Esophagus muscularis mucosa (tissue), 4 donors: ENCODE measurements around the gene TENM3.

ENCODE experiments used
- CTCF ChIP-seq, 3 experiments: fragments of 200-600 bp in 2 of 3; fragments of 450-650 bp in 1 of 3; sonication (generic) in 2 of 3; IDR thresholded peaks; one replicate each; pipeline ENCODE4 v1.5.1; 2017 to 2019; ENCODE audit warnings: antibody characterized with exemption in 3 of 3, mild to moderate bottlenecking in 2 of 3, moderate library complexity in 1 of 3
- EP300 ChIP-seq: sonication (generic); formaldehyde crosslinking; IDR thresholded peaks from one replicate; pipeline ENCODE4 v1.6.1; 2017; ENCODE audit warnings: antibody characterized with exemption
- POLR2A ChIP-seq: fragments of 450-650 bp; IDR thresholded peaks from one replicate; pipeline ENCODE4 v1.6.1; 2017; ENCODE audit warnings: antibody characterized with exemption, moderate library complexity, mild to moderate bottlenecking, low read depth

GRCh38 chr4:182245541-182246215 lies 2.5 kb downstream of the TENM3 start:
- no peak for TF ChIP-seq CTCF (IDR thresholded peaks at IDR 0.05)
- no peak for TF ChIP-seq EP300
- TF ChIP-seq POLR2A = no peak
